ENCODE measurements around the gene DNMBP. TPM values are rescaled to one million over a fixed set of nuclear protein-coding genes. Genes with fewer than 3 reads are reported as not detected.
A peak's percentile ranks its signal among the peaks of the same experiment; 100 is the strongest.

The DNMBP gene
- total and polyA plus RNA-seq, 2 experiments from 2014 or later: 13.6 to 22.9 TPM

DNA sequence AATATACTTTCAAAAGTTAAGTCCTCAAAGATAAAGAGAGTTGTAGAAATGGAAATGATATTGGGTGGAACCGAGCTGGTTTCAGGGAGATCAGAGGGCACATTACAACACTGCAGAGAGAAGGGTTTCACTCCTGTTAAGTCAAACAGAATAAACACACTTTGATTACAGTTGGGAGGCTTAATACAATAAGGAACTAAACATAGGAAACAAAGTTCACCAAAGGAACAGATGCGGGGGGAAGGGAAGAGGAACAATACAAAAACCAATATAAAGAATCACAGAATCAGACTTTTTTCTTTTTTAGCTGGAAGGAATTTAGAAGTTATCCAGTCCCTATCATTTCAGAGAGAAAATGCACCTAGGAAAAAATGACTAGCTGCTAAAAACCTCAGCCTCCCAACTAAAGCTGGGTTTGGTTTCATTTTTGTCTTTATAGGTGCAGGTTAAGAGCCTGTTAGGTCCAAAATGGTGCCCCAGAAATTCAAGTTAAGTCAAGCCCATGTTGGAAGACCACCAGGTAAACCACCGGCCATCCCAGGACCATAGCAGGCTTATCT is 81.9 kb downstream of the DNMBP start:
- H3K27me3 ChIP-seq: no peaks in the 10 kb centered on the region
- no peaks in the 10 kb centered on the region for H3K36me3 ChIP-seq
- no peak overlapping the region for H3K4me3 ChIP-seq
- TF ChIP-seq, protein P1, sequence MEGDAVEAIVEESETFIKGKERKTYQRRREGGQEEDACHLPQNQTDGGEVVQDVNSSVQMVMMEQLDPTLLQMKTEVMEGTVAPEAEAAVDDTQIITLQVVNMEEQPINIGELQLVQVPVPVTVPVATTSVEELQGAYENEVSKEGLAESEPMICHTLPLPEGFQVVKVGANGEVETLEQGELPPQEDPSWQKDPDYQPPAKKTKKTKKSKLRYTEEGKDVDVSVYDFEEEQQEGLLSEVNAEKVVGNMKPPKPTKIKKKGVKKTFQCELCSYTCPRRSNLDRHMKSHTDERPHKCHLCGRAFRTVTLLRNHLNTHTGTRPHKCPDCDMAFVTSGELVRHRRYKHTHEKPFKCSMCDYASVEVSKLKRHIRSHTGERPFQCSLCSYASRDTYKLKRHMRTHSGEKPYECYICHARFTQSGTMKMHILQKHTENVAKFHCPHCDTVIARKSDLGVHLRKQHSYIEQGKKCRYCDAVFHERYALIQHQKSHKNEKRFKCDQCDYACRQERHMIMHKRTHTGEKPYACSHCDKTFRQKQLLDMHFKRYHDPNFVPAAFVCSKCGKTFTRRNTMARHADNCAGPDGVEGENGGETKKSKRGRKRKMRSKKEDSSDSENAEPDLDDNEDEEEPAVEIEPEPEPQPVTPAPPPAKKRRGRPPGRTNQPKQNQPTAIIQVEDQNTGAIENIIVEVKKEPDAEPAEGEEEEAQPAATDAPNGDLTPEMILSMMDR (IDR thresholded peaks at IDR 0.05; ENCODE audit: low read depth, low read length): no peak
- H3K27ac ChIP-seq: no peak overlapping the region
- no peak for DNase-seq (ENCODE audit: low read depth in 1 of 2, low spot score in 1 of 2)
- peaks cover 34% of the 10 kb centered on the region for H3K4me1 ChIP-seq (ENCODE audit: low read depth)
- H3K9me3 ChIP-seq (ENCODE audit: low read depth): no peaks in the 10 kb centered on the region

DNA sequence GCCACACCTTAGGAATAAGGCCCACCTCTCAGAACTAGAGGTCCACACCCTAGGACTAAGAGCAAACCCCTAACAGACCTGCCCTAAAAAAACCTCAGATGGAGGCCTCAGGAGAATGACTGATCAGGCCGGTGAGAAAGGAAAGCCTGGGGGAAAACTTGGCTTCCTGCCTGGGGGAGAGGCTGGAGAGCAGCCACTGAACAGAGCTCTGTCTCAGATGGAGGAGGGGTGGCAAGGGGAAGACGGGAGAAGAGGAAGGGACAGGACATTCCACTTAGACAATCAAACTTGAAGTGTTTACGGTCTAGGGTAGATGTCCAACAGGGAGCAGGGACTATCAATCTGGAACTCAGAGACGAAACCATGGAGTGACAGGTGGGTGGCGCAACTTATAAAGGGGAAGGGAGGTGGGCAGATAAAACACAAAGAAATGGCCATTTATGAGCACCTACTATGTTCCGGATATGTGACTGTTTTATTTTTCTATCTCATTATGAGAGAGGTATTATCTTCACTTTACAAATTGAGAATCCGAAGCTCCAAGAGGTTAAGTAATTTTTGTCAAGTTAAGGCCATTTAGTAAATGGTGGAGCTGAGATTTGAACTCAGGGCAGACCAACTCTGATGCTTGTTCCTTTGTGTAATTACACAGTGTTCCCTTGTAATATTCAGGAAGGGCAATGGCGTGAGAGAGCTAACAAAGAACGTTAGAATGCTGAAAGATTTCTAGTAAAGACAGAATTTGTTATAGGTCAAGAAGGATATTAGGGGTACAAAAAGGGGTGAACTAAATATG is 82.6 kb downstream of the DNMBP start:
- TF ChIP-seq, protein P1 (IDR thresholded peaks at IDR 0.05; ENCODE audit: low read depth, low read length): no peak
- no peaks in the 10 kb centered on the region for H3K36me3 ChIP-seq
- peak; percentile 19 to 77 for DNase-seq (ENCODE audit: low read depth in 1 of 2, low spot score in 1 of 2)
- H3K27ac ChIP-seq: peak overlapping the region; percentile 30
- H3K9me3 ChIP-seq (ENCODE audit: low read depth): no peaks in the 10 kb centered on the region
- H3K4me3 ChIP-seq: no peak overlapping the region
- H3K27me3 ChIP-seq: no peaks in the 10 kb centered on the region
- H3K4me1 ChIP-seq (ENCODE audit: low read depth): peaks cover 34% of the 10 kb centered on the region

DNA sequence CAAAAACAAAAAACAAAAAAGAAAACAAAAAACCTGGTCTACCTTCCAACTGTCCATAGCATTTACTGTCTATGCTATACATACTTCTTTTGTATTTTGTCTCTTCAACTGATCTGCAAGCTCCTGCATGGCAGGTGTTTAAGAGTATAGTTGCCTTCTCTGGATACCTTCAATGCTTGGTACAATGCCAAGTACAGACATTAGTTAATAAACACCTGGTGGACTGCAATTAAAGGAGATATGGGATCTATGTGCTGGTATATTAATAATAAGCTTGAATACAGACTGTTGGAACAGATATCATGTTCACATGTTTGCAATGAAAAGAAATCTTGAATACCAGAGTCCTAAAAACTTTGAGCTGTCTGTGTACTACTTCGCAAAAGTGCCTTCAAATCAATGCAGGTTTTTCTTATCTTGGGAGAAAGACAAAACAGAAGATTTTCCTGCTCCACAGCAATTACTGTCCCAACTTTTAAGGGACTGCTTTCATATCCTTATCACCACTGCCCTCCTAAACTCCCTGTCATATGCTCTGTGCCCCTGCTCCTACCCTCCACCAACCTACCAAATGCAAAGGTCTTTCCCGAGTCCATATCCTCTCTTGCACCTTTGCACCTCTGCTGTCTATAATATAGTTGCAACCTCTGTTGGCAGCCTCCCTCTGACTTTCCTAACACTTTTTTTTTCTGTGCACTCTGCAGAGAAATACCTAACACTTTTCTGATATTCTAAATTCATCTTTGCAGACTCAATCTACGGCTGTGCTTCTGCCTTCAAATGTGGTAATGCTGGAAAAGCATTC is 85.1 kb downstream of the DNMBP start:
- TF ChIP-seq, protein P1 (IDR thresholded peaks at IDR 0.05; ENCODE audit: low read depth, low read length): no peak

DNA sequence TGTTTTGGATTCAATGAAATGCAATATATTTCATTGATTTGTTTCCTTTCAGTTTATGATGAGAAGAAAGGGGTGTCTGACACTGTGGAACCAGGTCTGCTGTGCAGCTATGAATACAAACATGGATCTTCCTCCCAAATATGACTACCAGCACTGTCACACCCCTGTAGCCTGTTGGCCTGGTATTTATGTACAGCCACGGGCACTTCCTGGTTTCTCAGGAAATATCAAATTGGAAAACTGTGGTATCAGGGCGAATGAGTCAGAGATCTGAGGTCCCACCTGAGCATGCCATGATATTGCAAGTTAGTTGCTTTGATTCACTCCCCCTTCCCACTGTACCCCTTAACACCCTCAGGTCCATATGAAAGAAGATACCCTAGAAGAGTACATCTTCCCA is 87.8 kb downstream of the DNMBP start:
- H3K27me3 ChIP-seq: no peaks in the 10 kb centered on the region
- no peaks in the 10 kb centered on the region for H3K36me3 ChIP-seq
- H3K4me1 ChIP-seq (ENCODE audit: low read depth): peaks cover 24% of the 10 kb centered on the region
- H3K4me3 ChIP-seq: no peak overlapping the region
- H3K27ac ChIP-seq: no peak overlapping the region
- no peak for DNase-seq (ENCODE audit: low read depth in 1 of 2, low spot score in 1 of 2)
- TF ChIP-seq, protein P1 (IDR thresholded peaks at IDR 0.05; ENCODE audit: low read depth, low read length): no peak
- H3K9me3 ChIP-seq (ENCODE audit: low read depth): no peaks in the 10 kb centered on the region

More for the DNA sequence above, 85.1 kb downstream of the DNMBP start:
- Histone ChIP-seq H3K27ac (no peak overlapping the region), H3K4me1 (ENCODE audit: low read depth) (peaks cover 34% of the 10 kb centered on the region), H3K27me3 (no peaks in the 10 kb centered on the region), H3K36me3 (no peaks in the 10 kb centered on the region), H3K9me3 (ENCODE audit: low read depth) (no peaks in the 10 kb centered on the region), H3K4me3 (no peak overlapping the region)
- no peak for DNase-seq (ENCODE audit: low read depth in 1 of 2, low spot score in 1 of 2)

DNA sequence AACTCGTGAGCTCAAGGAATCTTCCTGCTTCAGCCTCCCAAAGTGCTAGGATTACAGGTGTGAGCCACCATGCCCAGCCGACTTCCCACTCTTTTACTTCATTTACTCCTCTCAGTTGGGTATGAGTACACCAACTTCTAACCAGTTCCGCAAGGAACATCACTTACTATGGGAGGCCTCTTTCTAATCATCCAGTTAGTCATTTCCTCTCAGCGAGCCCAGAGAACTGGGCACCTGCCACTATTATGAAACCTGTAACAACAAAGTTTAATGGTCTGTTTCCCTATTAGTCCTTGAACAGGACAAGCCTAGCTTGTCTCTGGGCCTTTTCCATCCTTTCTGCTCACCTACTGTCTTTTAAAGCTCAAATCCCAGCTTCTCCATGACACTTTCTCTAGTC is 88.8 kb downstream of the DNMBP start:
- H3K27me3 ChIP-seq: no peaks in the 10 kb centered on the region
- peak in 1 of 2 donors; percentile 66 for DNase-seq (ENCODE audit: low read depth in 1 of 2, low spot score in 1 of 2)
- no peaks in the 10 kb centered on the region for H3K9me3 ChIP-seq (ENCODE audit: low read depth)
- peaks cover 16% of the 10 kb centered on the region for H3K4me1 ChIP-seq (ENCODE audit: low read depth)
- no peaks in the 10 kb centered on the region for H3K36me3 ChIP-seq
- no peak overlapping the region for H3K27ac ChIP-seq
- TF ChIP-seq, protein P1 (IDR thresholded peaks at IDR 0.05; ENCODE audit: low read depth, low read length): no peak
- no peak overlapping the region for H3K4me3 ChIP-seq

All from cardiac muscle cell (in vitro differentiated cells and primary cell).